Measurements from ENCODE around the gene TAOK1.

Gene TAOK1

GRCh38 chr17:29586676-29587469 is 196.7 kb downstream of the TAOK1 start:
- DNase-seq, result peak; percentile 26

- no peak for DNase-seq
These were observed 197.4 kb downstream of the TAOK1 start for GRCh38 chr17:29587591-29587990.

DNA sequence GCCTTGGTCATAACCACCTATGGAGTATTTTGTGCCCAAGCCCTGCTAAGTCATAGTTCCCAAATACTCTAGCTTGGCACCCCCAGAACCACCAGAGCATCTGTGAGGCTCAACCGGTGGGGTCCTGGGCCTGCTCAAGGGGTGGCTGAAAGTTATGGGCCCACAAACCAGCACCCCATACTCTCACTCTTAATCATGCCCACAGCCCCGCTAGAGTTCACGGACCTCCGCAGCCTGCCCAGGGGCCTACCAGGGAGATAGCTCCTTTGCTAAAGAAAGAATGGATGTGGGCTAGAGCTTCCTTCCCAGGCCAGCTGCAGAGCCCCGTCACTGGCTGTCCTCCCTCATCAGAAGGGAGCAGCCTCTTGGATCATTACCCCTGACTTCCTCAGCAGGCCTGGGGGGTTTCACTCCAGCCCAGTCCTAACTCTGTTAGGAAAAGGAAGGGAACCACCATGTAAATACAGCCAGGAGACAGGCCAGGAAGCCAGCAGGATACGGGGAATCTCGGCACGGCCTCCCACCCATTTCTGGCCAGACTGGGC is 197.9 kb downstream of the TAOK1 start:
- DNase-seq, result peak; percentile 24

GRCh38 chr17:29588562-29589411 is 198.6 kb downstream of the TAOK1 start:
- DNase-seq, result peak; percentile 55

DNA sequence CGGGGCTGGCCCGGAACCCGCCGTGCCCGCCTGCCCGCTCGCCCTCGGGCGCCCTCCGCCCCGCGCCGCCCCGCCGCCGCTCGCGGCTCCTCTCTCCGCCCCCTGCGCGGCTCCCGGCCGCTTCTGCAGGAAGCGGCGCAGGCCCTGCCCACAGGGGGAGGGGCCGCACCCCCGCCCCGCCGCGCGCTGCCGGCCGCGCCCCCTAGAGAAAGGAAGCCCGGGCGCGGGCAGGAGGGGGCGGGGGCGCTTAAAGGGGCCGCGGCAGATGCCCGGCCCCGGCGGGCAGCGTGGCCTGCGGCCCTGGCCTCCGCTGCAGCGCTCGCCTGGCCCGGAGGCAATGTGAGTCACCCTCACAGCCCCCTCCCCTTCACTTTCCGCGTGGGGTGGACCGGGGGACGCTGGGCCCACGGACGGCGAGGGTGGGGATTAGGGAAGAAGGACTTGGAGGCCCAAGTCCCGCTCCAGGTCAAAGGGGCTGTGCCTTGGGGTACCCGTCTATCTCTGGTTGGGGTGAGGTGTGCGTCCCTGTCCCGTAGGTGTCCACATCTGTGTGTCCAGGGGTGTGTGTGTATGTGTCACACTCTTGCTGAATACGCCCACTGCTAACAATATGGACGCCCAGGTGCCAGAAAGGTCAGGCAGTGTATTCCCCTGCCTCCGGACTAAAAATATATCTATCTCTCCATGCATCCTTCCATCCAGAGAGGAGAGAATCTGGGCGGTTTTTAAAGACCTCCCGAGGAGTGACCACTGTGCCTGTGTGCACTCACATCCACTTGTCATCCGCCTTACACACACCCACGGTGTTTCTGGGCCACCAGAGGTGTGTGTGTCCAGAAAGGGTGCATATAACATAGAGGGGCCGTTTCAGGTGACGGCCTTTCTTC is 199.6 kb downstream of the TAOK1 start, which contains the start of gene GIT1:
TSS of gene GIT1 (minus strand) at position 125 of the 887 bp plus-strand sequence. CDS start 270 bp downstream, outside the sequence.
- DNase-seq, result peak; percentile 95

DNA sequence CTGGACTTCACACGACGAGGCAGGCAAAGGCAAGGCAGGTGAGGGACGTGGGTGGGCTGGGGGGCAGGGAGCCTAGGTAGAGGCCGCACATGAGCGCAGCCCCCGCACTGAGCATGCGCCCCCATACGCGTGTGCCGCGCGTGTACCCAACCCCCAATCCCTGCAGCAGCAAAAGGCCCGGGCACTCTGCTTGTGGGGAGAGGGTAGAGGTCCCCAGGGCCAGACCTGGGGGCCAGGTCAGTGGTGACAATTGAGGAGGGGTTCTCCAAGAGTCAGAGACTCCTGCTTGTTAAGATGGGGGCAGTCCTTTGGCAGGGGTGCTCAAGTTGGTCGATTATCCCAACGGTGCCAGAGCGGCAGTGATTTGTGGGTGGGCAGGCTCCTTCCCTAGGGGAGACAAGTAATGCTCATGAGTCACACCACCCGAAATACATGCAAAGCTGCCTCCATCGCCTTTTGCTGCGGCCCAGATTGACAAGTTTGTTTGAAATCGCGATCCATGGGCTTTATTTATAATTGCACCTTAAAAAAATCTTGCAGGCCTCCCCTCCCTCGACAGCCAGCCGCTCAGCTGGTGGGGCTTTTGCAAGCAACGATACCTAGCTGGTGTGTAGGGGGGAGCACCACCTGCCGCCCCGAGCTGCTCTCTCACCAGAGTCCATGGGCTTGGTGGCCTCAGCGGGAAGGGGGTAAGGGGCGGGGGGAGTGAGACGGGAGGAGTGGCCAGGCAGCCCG is 200.4 kb downstream of the TAOK1 start:
- DNase-seq, result peak; percentile 40

GRCh38 chr17:29591146-29591736 is 201.1 kb downstream of the TAOK1 start:
- DNase-seq, result peak; percentile 72

- DNase-seq, result peak; percentile 92
These were observed 201.8 kb downstream of the TAOK1 start for GRCh38 chr17:29591737-29592608.

GRCh38 chr17:29592850-29593551 is 202.8 kb downstream of the TAOK1 start, which contains the start of gene ANKRD13B:
TSS of gene ANKRD13B (plus strand) at chr17:29593132. CDS start at chr17:29593622, 490 bp downstream.
- DNase-seq, result peak; percentile 71

DNA sequence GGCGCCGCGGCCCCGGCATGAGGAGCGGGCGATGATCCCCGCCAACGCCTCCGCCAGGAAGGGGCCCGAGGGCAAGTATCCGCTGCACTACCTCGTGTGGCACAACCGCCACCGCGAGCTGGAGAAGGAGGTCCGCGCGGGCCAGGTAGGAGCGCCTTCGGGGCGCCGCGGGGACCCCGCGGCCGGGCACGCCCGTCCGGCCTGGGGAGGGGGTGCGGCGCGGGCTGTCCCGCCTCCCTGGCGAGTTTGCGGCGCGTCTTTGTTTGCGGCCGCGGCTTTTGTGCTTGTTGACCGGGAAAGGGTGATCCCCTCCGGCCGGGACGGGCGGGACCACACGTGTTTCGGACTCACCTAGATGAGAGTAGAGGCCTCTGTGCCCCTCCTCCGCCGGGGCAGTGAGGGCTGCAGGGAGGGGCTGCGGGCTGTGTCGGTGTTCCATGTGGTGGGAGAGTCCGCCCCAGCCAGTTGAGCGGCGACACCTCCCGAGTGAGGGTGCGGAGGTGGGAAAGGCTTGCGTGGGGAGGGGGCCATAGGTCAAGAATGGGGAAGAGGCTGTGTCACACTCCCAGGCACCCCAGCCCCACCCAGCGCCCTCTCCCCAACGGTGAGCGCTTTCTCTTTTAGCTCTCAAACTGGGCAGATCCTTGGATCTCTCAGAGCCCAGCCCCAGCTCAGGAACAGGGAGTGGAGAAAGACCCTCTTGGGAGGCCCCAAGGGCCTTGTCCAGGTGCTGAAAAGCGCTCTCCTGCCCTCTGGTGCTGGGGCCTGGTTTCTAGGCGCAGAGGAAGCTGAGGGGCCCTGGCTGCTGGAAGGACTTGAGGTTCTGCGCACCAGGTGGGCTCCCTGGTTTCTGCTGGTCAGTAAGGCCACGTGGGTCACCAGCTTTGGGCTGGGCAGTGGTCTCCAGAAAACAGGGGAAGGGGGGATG is 203.7 kb downstream of the TAOK1 start:
- peak; percentile 70 for DNase-seq

GRCh38 chr17:29594519-29595090 is 204.4 kb downstream of the TAOK1 start:
- no peak for DNase-seq

- no peak for DNase-seq
These were observed 205.2 kb downstream of the TAOK1 start for GRCh38 chr17:29595107-29595942.

DNA sequence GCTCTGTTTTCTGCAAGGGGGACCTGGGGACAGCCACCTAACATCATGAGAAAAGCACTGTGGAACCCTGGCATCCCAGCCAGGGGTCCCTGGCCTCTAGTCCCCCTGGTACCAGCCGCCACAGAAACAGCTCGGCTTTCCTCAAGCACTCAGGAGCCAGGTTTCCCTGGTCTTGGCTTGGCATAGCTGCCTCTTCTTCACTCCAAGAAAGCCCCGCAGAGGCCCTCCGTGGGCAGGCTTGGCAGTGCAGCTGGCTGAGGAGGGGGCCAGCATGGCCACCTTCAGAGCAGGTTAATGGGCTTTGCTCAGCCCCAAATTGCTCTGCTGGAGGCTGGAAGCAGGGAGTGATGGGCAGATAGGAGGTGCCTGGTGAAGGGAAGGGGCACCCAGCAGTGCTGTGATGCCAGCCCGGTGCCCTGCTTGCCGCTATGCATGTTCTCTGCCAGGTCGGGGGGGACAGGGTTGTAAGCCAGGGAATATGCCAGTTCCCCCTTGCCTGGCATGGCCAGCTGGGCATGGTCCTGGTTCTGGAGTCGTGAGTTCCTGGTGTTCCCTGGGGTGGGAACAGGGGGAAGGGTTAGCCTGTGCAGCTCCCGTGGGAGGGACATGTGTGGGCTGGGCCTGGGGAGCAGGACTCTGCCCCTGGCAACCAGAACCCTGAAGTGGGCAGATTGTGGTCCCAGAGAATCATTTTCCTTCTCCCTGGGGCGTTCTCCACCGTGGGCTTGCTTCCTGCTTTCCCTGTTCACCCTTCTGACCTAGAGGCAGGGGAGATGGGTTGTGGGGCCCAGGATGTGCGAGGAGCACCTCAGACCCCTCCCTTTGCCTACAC is 206.0 kb downstream of the TAOK1 start:
- DNase-seq, result no peak

GRCh38 chr17:29596811-29597210 is 206.6 kb downstream of the TAOK1 start:
- no peak for DNase-seq

GRCh38 chr17:29597361-29598172 is 207.4 kb downstream of the TAOK1 start:
- DNase-seq, result no peak

Measured in hematopoietic multipotent progenitor cell treated with erythropoietin and hydrocortisone succinate and interleukin-3 and kit ligand, for 4 days (in vitro differentiated cells).